K562 treated with DMSO at 1 percent for 24 hours (cell line): ENCODE results near the gene CXCR5. TPM values are rescaled to one million over a fixed set of nuclear protein-coding genes. Genes with fewer than 3 reads are reported as not detected.

Experiments
- total RNA-seq: library from RNA; unstranded; fragments of 300-600 nt; gene quantifications from 2 replicates; pipeline ENCODE4 v1.2.3, GENCODE V29; 2022; ENCODE audit warnings: low read depth; ENCODE audit not compliant: insufficient read depth

The CXCR5 gene, protein sequence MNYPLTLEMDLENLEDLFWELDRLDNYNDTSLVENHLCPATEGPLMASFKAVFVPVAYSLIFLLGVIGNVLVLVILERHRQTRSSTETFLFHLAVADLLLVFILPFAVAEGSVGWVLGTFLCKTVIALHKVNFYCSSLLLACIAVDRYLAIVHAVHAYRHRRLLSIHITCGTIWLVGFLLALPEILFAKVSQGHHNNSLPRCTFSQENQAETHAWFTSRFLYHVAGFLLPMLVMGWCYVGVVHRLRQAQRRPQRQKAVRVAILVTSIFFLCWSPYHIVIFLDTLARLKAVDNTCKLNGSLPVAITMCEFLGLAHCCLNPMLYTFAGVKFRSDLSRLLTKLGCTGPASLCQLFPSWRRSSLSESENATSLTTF
- not detected in 2 replicates for total RNA-seq

DNA sequence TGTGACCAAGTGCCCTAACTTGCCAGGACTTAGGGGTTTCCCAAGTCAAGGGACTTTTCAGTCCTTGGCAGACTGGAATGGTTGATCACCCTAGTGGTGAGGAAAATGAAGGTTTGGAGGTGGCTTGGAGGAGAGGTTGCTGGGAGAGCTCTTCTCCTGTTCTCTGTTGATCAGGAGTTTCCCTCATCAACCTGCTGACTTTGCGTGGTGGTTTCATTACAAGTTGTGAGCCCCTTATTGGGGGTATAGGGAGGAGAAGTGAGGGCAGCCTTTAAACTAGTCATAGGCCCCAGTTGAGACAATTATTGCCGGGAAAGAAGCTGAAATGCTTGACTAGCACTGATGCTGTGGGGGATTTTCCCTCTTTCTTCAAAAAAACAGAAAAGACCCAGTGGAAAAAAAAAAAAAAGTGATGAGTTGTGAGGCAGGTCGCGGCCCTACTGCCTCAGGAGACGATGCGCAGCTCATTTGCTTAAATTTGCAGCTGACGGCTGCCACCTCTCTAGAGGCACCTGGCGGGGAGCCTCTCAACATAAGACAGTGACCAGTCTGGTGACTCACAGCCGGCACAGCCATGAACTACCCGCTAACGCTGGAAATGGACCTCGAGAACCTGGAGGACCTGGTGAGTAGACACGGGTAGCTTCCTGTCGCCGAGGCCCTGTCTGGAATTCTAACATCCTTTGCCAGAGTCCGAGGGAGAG is at the start of gene CXCR5:
TSS of gene CXCR5 (plus strand) at position 525 of the 704 bp plus-strand sequence. CDS start at position 575, 50 bp downstream.

Other genes starting within 250 kb of the CXCR5 start
- not detected in 2 replicates for gene TREH, start 204.2 kb upstream of the CXCR5 start, total RNA-seq
- 20.9 and 21.9 TPM in 2 replicates for gene DDX6, start 92.7 kb upstream of the CXCR5 start, total RNA-seq
- gene BCL9L, start 42.0 kb downstream of the CXCR5 start, total RNA-seq = 14.4 and 16.6 TPM in 2 replicates
- not detected in 2 replicates for gene UPK2, start 72.4 kb downstream of the CXCR5 start, total RNA-seq
- gene FOXR1, start 87.9 kb downstream of the CXCR5 start, total RNA-seq = not detected in 2 replicates
- 9.1 and 9.2 TPM in 2 replicates for gene CENATAC, start 114.2 kb downstream of the CXCR5 start, total RNA-seq
- 1,285 and 1,475 TPM in 2 replicates for gene RPS25, start 134.5 kb downstream of the CXCR5 start, total RNA-seq
- gene TRAPPC4, start 134.9 kb downstream of the CXCR5 start, total RNA-seq = 150 and 152 TPM in 2 replicates
- 44.9 and 46.7 TPM in 2 replicates for gene SLC37A4, start 147.0 kb downstream of the CXCR5 start, total RNA-seq
- 171 and 174 TPM in 2 replicates for gene HYOU1, start 173.3 kb downstream of the CXCR5 start, total RNA-seq
- gene VPS11, start 183.9 kb downstream of the CXCR5 start, total RNA-seq = 28.9 and 34.3 TPM in 2 replicates
- gene HMBS, start 201.0 kb downstream of the CXCR5 start, total RNA-seq = 60.8 and 72.6 TPM in 2 replicates
- 43.3 and 51.9 TPM in 2 replicates for gene DPAGT1, start 218.0 kb downstream of the CXCR5 start, total RNA-seq
- 41.4 and 44.2 TPM in 2 replicates for gene C2CD2L, start 223.5 kb downstream of the CXCR5 start, total RNA-seq
- gene HINFP, start 237.7 kb downstream of the CXCR5 start, total RNA-seq = 25.6 and 31.5 TPM in 2 replicates